Kidney (tissue), 14 donors: ENCODE measurements around the gene HOPX. TPM values are rescaled to one million over a fixed set of nuclear protein-coding genes. Genes with fewer than 3 reads are reported as not detected.

Experiments
- DNase-seq, 5 donors: peaks; one replicate each; pipeline ENCODE4 v3.0.0-alpha.2; 2013 to 2020
- FAIRE-seq: peaks from 2 replicates; lab custom pipeline; 2012; peaks lifted over from hg19 to GRCh38; lab: Jason Lieb, UNC
- H3K27ac ChIP-seq, 2 donors: one replicate each; pipeline ENCODE4 v1.7.0; 2013; ENCODE audit warnings: low read depth in 2 of 2, low read length in 2 of 2, inconsistent platforms in 1 of 2
- H3K27me3 ChIP-seq: one replicate; pipeline ENCODE4 v1.7.1; 2013; ENCODE audit warnings: low read length, inconsistent platforms; ENCODE audit not compliant: control insufficient read depth, insufficient read depth
- H3K36me3 ChIP-seq, 3 donors: one replicate each; pipeline versions ENCODE4 v1.7.0 to v1.7.1; 2013; ENCODE audit warnings: low read length in 3 of 3, control low read depth in 1 of 3, inconsistent platforms in 1 of 3; ENCODE audit not compliant: insufficient read depth in 3 of 3, control insufficient read depth in 2 of 3
- H3K4me1 ChIP-seq, 3 donors: one replicate each; pipeline versions ENCODE4 v1.7.0 to v1.7.1; 2013; ENCODE audit warnings: low read length in 3 of 3, inconsistent platforms in 1 of 3, low read depth in 1 of 3; ENCODE audit not compliant: control insufficient read depth in 2 of 3, insufficient read depth in 2 of 3
- H3K4me3 ChIP-seq, 3 donors: one replicate each; pipeline versions ENCODE4 v1.7.0 to v1.8.1; 2013; ENCODE audit warnings: low read length in 3 of 3, control low read depth in 1 of 3, inconsistent platforms in 1 of 3
- H3K9ac ChIP-seq, 3 donors: one replicate each; pipeline versions ENCODE4 v1.7.0 to v1.7.1; 2013; ENCODE audit warnings: low read length in 3 of 3, control low read depth in 1 of 3, inconsistent platforms in 1 of 3
- H3K9me3 ChIP-seq, 3 donors: one replicate each; pipeline versions ENCODE4 v1.7.0 to v1.7.1; 2013; ENCODE audit warnings: low read length in 3 of 3, control low read depth in 1 of 3, inconsistent platforms in 1 of 3; ENCODE audit not compliant: control insufficient read depth in 2 of 3, insufficient read depth in 1 of 3
- CTCF ChIP-seq: IDR thresholded peaks from 3 replicates; pipeline ENCODE4 v1.5.1; 2012; ENCODE audit warnings: mild to moderate bottlenecking, moderate library complexity, borderline replicate concordance; ENCODE audit not compliant: insufficient read depth; ENCODE audit errors: extremely low read depth
- intact Hi-C: fragments of 100-400 bp; cut with DNase I; formaldehyde crosslinking; loops from one replicate; pipeline ENCODE4 v1.11.1; 2022
- polyA plus RNA-seq: library from polyadenylated mRNA; stranded (reverse); fragments of 350-450 nt; fragmentation: Illumina TruSeq; extraction: RNeasy Lipid Tissue Mini Kit (QIAGEN cat#74804); gene quantifications from one replicate; pipeline ENCODE4 v1.2.3, GENCODE V29; 2014; ENCODE audit warnings: low read depth, low replicate concordance; ENCODE audit not compliant: insufficient read depth
- total RNA-seq: library from RNA; stranded (reverse); fragmentation: NEBNext Ultra II Directional; extraction: Animal tissue kit (Norgen Biotek cat#: 25700); gene quantifications from one replicate; pipeline ENCODE4 v1.2.1, GENCODE V29; 2021
- donor health status: control.
- donor health status: control.
- donor health status: control.
- donor health status: control.
- donor health status: control.
- donor health status: DM: yes; HTN: yes; CAD: no.
- donor health status: Normal renal cell carcinoma (clear cell type).

HOPX gene
- total and polyA plus RNA-seq, 2 donors from 2014 or later: 8.9 to 17.6 TPM

- intact Hi-C loops: no loop called here
- H3K4me3 ChIP-seq: no peak overlapping the region
- no peak for FAIRE-seq
Observed at GRCh38 chr4:56692576-56692975, 11.5 kb upstream of the HOPX start.

GRCh38 chr4:56691425-56691824, 10.3 kb upstream of the HOPX start:
- DNase-seq (no peak), FAIRE-seq (no peak)
- no peaks in the 10 kb centered on the region for H3K4me1 ChIP-seq
- intact Hi-C loops: no loop called here
- no peaks in the 10 kb centered on the region for H3K9me3 ChIP-seq
- no peak overlapping the region for H3K27ac ChIP-seq
- no peak overlapping the region for H3K9ac ChIP-seq
- H3K4me3 ChIP-seq: no peak overlapping the region
- H3K36me3 ChIP-seq: no peaks in the 10 kb centered on the region
- TF ChIP-seq CTCF: no peak
- no peaks in the 10 kb centered on the region for H3K27me3 ChIP-seq

More at GRCh38 chr4:56692576-56692975, 11.5 kb upstream of the HOPX start:
- no peaks in the 10 kb centered on the region for H3K4me1 ChIP-seq
- no peaks in the 10 kb centered on the region for H3K36me3 ChIP-seq
- H3K27ac ChIP-seq: no peak overlapping the region
- TF ChIP-seq CTCF: no peak
- H3K9me3 ChIP-seq: no peaks in the 10 kb centered on the region
- no peak for DNase-seq
- H3K27me3 ChIP-seq: no peaks in the 10 kb centered on the region
- no peak overlapping the region for H3K9ac ChIP-seq

- H3K9me3 ChIP-seq: no peaks in the 10 kb centered on the region
- H3K9ac ChIP-seq: no peak overlapping the region
- no peak overlapping the region for H3K4me3 ChIP-seq
- no peak overlapping the region for H3K27ac ChIP-seq
- no peaks in the 10 kb centered on the region for H3K4me1 ChIP-seq
- no peaks in the 10 kb centered on the region for H3K27me3 ChIP-seq
- intact Hi-C loops: no loop called here
- no peaks in the 10 kb centered on the region for H3K36me3 ChIP-seq
- TF ChIP-seq CTCF: no peak
- DNase-seq: no peak
- FAIRE-seq: no peak
Observed at GRCh38 chr4:56690393-56690792, 9.3 kb upstream of the HOPX start.
